Erythroblast (primary cell): ENCODE data around the gene MARCHF2.

Source experiments
- GATA1 ChIP-seq: IDR thresholded peaks from 2 replicates; pipeline ENCODE4 v1.6.1; 2011; ENCODE audit warnings: low read depth, mild to moderate bottlenecking, control low read depth, low read length, moderate library complexity
- POLR2A ChIP-seq: IDR thresholded peaks from 2 replicates; pipeline ENCODE4 v1.6.1; 2011; ENCODE audit warnings: mild to moderate bottlenecking, low read length

- no peak for TF ChIP-seq POLR2A
- TF ChIP-seq GATA1: no peak
Observed at GRCh38 chr19:8398311-8398771, 14.8 kb upstream of the MARCHF2 start.
